ENCODE data around the gene RAB11FIP4. TPM values are rescaled to one million over a fixed set of nuclear protein-coding genes. Genes with fewer than 3 reads are reported as not detected.
"Not testable (repeated sequence)": the region's sequence is repeated elsewhere in the genome, so short reads cannot be mapped to it uniquely, and the experiment has no call there.

Gene RAB11FIP4
- total and polyA plus RNA-seq, 2 experiments from 2014 or later, result 8.8 to 23.4 TPM

DNA sequence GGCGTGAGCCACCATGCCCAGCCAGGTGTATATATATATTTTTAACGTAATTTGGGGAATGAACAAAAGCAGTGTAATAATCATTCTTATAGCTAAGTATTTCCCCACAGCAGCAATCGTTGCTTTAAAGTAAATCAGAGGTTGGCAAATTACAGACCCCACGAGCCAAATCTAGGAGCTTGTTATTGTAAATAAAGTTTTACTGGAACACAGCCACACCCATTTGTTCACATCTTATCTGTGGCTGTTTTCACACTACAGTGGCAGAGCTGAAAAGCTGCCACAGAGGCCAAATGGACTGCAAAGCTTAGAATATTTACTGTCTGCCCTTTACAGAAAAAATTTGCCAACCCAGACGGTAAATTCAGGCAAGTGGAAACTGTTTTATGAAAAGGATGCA lies 50.8 kb downstream of the RAB11FIP4 start:
- Histone ChIP-seq H3K4me1 (ENCODE audit: low read depth) (no peaks in the 10 kb centered on the region), H3K27ac (no peak overlapping the region), H3K9me3 (ENCODE audit: low read depth) (no peaks in the 10 kb centered on the region), H3K4me3 (no peak overlapping the region), H3K36me3 (no peaks in the 10 kb centered on the region), H3K27me3 (no peaks in the 10 kb centered on the region)
- DNase-seq (ENCODE audit: low read depth in 1 of 2, low spot score in 1 of 2), result no peak
- TF ChIP-seq, protein P1, sequence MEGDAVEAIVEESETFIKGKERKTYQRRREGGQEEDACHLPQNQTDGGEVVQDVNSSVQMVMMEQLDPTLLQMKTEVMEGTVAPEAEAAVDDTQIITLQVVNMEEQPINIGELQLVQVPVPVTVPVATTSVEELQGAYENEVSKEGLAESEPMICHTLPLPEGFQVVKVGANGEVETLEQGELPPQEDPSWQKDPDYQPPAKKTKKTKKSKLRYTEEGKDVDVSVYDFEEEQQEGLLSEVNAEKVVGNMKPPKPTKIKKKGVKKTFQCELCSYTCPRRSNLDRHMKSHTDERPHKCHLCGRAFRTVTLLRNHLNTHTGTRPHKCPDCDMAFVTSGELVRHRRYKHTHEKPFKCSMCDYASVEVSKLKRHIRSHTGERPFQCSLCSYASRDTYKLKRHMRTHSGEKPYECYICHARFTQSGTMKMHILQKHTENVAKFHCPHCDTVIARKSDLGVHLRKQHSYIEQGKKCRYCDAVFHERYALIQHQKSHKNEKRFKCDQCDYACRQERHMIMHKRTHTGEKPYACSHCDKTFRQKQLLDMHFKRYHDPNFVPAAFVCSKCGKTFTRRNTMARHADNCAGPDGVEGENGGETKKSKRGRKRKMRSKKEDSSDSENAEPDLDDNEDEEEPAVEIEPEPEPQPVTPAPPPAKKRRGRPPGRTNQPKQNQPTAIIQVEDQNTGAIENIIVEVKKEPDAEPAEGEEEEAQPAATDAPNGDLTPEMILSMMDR (IDR thresholded peaks at IDR 0.05; ENCODE audit: low read depth, low read length), result no peak

DNA sequence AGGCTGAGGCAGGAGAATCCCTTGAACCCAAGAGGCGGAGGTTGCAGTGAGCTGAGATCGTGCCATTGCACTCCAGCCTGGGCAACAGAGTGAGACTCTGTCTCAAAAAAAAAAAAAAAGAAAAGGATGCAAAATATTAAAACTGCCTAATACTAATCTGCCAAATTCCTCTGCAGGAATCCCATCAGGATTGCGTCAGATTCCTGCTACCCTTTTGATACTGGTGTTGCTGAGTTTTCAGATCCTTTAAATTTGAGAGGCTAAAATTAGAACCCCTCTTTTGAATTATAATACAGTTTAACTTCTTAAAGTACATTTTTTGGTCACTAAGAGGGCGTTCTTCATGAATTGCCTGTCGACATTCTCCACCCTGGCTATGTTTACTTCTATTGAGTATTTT lies 51.4 kb downstream of the RAB11FIP4 start:
- DNase-seq (ENCODE audit: low read depth in 1 of 2, low spot score in 1 of 2), result peak in 1 of 2 donors; percentile 46
- H3K27me3 ChIP-seq; H3K4me3 ChIP-seq; H3K27ac ChIP-seq; H3K9me3 ChIP-seq (ENCODE audit: low read depth); H3K36me3 ChIP-seq; H3K4me1 ChIP-seq (ENCODE audit: low read depth): not testable (repeated sequence)

DNA sequence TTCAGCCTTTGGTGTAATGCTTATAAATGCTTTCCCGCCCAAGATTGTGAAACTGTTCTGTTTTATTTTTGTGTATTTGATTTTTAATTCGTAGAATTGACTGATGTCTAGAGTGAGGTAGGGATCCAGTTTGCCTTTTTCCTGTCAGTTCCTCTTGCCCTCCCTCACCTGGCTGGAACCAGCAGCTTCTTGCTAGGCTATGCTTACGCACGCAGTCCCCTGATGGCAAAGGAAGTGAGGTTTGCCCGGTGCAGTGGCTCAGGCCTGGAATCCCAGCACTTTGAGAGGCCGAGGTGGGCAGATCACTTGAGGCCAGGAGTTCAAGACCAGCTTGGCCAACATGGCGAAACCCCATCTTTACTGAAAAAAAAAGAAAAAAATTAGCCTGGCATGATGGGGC lies 51.9 kb downstream of the RAB11FIP4 start:
- Histone ChIP-seq H3K4me1 (ENCODE audit: low read depth) (no peaks in the 10 kb centered on the region), H3K36me3 (no peaks in the 10 kb centered on the region), H3K27me3 (no peaks in the 10 kb centered on the region), H3K4me3 (no peak overlapping the region), H3K27ac (no peak overlapping the region), H3K9me3 (ENCODE audit: low read depth) (no peaks in the 10 kb centered on the region)
- TF ChIP-seq, protein P1 (IDR thresholded peaks at IDR 0.05; ENCODE audit: low read depth, low read length), result no peak
- DNase-seq (ENCODE audit: low read depth in 1 of 2, low spot score in 1 of 2), result no peak

DNA sequence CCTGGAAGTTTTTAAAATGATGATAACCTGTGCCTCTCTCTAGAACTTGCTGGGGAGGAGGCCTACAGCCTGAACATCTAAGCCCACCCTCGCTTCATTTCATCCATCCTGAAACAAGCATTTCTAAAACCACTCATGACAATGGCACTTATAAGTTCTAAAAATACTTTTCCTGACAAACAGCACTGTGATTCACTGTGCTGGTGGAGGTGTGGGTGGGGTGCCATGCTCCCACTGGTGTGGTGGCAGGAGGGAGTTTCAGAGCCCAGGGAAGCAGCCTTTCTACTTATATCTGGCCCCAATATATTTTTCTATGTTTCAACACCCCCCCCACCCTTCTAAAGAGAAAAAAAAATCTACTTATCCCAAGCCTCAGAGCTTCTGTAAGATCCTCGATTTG lies 52.6 kb downstream of the RAB11FIP4 start:
- no peaks in the 10 kb centered on the region for H3K9me3 ChIP-seq (ENCODE audit: low read depth)
- H3K36me3 ChIP-seq, result no peaks in the 10 kb centered on the region
- TF ChIP-seq, protein P1 (IDR thresholded peaks at IDR 0.05; ENCODE audit: low read depth, low read length), result no peak
- no peak overlapping the region for H3K27ac ChIP-seq
- DNase-seq (ENCODE audit: low read depth in 1 of 2, low spot score in 1 of 2), result no peak
- H3K4me3 ChIP-seq, result no peak overlapping the region
- H3K27me3 ChIP-seq, result no peaks in the 10 kb centered on the region
- no peaks in the 10 kb centered on the region for H3K4me1 ChIP-seq (ENCODE audit: low read depth)

DNA sequence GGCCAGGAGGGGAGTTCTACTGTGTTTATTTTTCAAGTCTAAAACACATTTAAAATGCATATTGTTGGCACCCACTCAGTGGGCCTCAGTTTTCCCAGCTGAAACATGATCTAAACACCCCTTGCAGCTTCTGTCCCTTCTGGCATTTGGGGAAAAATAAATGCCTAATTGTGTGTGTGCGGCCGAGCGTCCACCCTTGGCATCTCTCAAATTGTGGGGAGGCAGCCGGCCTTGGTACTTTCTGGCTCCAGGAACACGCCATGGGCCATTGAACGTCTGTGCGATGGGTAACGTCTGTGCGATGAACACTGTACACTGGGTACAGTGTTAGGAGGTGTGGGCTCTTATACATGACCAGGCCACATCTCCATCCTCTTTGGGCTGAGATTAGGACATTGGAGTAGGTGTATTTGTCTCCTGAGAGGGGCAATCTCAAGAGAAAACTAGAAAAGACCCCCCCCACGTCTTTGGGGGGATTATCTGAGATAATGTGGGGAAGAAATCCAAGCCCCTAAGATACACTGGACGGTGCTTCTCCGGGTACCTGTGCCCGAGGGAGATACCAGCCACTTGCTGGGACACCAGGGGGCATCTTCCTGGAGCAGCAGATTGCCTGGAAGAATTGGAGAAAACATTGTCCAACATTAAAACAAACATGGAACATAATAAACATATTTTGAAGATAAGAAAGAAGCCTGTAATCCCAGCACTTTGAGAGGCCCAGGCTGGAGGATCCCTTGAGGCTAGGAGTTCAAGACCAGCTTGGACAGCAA lies 54.9 kb downstream of the RAB11FIP4 start:
- no peak for DNase-seq (ENCODE audit: low read depth in 1 of 2, low spot score in 1 of 2)
- H3K9me3 ChIP-seq (ENCODE audit: low read depth), result no peaks in the 10 kb centered on the region
- TF ChIP-seq, protein P1 (IDR thresholded peaks at IDR 0.05; ENCODE audit: low read depth, low read length), result no peak
- no peaks in the 10 kb centered on the region for H3K4me1 ChIP-seq (ENCODE audit: low read depth)
- no peaks in the 10 kb centered on the region for H3K27me3 ChIP-seq
- no peaks in the 10 kb centered on the region for H3K36me3 ChIP-seq
- no peak overlapping the region for H3K27ac ChIP-seq
- no peak overlapping the region for H3K4me3 ChIP-seq

DNA sequence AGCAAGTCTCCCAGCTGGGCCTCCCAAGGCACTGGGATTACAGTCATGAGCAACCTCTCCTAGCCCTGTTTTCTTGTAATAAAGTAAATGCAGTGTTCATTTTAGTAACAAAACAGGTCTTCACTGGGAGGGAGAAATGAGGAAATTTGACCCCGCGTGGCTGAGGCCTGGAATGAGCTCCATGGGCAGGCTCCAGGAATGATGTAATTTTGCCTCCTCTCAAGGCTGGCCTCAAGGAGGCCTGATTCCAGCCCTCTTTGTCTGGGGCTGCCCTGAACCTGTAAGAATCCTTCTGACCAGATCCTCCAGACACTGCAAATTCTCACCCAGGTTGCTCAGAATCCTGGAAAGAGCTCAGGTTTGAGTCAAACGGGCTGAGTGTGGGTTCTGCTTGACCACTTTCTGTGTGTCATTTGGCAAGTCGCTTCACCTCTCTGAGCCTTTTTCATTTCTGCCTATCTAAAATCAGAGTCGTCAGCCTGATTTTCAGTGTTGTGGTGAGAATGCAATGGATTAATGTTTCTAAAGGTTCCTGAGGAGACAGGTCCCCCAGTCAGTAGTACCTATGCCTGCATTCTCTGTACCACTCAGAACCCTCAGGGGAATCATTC lies 57.1 kb downstream of the RAB11FIP4 start:
- Histone ChIP-seq H3K4me1 (ENCODE audit: low read depth) (no peaks in the 10 kb centered on the region), H3K4me3 (no peak overlapping the region), H3K27ac (no peak overlapping the region), H3K36me3 (no peaks in the 10 kb centered on the region), H3K9me3 (ENCODE audit: low read depth) (no peaks in the 10 kb centered on the region), H3K27me3 (no peaks in the 10 kb centered on the region)
- peak in 1 of 2 donors; percentile 67 for DNase-seq (ENCODE audit: low read depth in 1 of 2, low spot score in 1 of 2)
- TF ChIP-seq, protein P1 (IDR thresholded peaks at IDR 0.05; ENCODE audit: low read depth, low read length), result no peak

Measured in cardiac muscle cell (in vitro differentiated cells and primary cell).